Breast epithelium (tissue), 3 donors: ENCODE measurements around the gene SCAF8.

Experiments
- POLR2A ChIP-seq: fragments of 450-650 bp; IDR thresholded peaks from one replicate; pipeline ENCODE4 v1.6.1; 2016; ENCODE audit warnings: antibody characterized with exemption, mild to moderate bottlenecking, moderate library complexity
- TF ChIP-seq, protein P1 (sequence below), 3 donors: fragments of 450-650 bp; IDR thresholded peaks; one replicate each; pipeline ENCODE4 v1.5.1; 2016 to 2017; ENCODE audit warnings: antibody characterized with exemption in 3 of 3, mild to moderate bottlenecking in 3 of 3, moderate library complexity in 3 of 3

DNA sequence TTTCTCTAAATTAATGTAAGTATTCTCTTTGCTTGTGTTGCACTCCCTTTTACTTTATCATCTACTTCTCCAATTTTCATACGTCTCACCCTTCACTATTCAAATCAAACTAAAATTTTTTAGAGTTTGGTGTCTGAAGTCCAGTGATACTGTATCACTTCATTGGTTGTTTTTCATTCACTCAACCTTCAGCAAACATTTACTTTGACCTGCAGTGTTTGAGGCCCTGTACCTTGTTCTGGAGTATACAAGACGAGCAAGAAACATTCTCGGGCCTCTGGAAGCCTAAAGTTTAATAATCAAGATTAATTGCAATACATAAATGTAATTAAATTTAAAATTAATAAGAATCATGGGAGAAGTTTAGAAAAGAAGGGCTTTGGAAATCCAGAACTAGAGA, 64.6 kb downstream of the SCAF8 start:
- TF ChIP-seq, protein P1, sequence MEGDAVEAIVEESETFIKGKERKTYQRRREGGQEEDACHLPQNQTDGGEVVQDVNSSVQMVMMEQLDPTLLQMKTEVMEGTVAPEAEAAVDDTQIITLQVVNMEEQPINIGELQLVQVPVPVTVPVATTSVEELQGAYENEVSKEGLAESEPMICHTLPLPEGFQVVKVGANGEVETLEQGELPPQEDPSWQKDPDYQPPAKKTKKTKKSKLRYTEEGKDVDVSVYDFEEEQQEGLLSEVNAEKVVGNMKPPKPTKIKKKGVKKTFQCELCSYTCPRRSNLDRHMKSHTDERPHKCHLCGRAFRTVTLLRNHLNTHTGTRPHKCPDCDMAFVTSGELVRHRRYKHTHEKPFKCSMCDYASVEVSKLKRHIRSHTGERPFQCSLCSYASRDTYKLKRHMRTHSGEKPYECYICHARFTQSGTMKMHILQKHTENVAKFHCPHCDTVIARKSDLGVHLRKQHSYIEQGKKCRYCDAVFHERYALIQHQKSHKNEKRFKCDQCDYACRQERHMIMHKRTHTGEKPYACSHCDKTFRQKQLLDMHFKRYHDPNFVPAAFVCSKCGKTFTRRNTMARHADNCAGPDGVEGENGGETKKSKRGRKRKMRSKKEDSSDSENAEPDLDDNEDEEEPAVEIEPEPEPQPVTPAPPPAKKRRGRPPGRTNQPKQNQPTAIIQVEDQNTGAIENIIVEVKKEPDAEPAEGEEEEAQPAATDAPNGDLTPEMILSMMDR (IDR thresholded peaks at IDR 0.05), result no peak
- no peak for TF ChIP-seq POLR2A
